Keratinocyte (primary cell): Measurements from ENCODE around the gene HSP90AB1. TPM values are rescaled to one million over a fixed set of nuclear protein-coding genes. Genes with fewer than 3 reads are reported as not detected.

ENCODE experiments used
- DNase-seq: peaks from one replicate; pipeline ENCODE4 v3.0.0-alpha.2; 2011; ENCODE audit warnings: low read depth, missing footprints, low spot score
- FAIRE-seq: peaks from 2 replicates; lab custom pipeline; 2011; peaks lifted over from hg19 to GRCh38; lab: Jason Lieb, UNC
- H2AFZ ChIP-seq: 2 replicates; pipeline ENCODE4 v1.6.0; 2012; ENCODE audit warnings: low read length, control low read depth, inconsistent platforms; ENCODE audit not compliant: control insufficient read depth
- H3K27ac ChIP-seq: 2 replicates; pipeline ENCODE4 v1.5.1; 2011; ENCODE audit warnings: low read length; ENCODE audit not compliant: control insufficient read depth, insufficient read depth
- H3K27me3 ChIP-seq: 3 replicates; pipeline ENCODE4 v1.6.0; 2011; ENCODE audit warnings: low read length; ENCODE audit not compliant: control insufficient read depth, insufficient read depth; ENCODE audit errors: extremely low read depth
- H3K36me3 ChIP-seq, 2 experiments: 2 replicates in 1 of 2; 3 replicates in 1 of 2; pipeline ENCODE4 v1.5.1; 2011; ENCODE audit warnings: low read length in 2 of 2, mild to moderate bottlenecking in 1 of 2; ENCODE audit not compliant: control insufficient read depth in 2 of 2, insufficient read depth in 2 of 2; ENCODE audit errors: extremely low read depth in 1 of 2
- H3K4me1 ChIP-seq: 3 replicates; pipeline ENCODE4 v1.5.1; 2011; ENCODE audit warnings: low read length; ENCODE audit not compliant: control insufficient read depth, insufficient read depth; ENCODE audit errors: extremely low read depth
- H3K4me2 ChIP-seq: 3 replicates; pipeline ENCODE4 v1.6.0; 2011; ENCODE audit warnings: low read depth, low read length; ENCODE audit not compliant: control insufficient read depth, insufficient read depth; ENCODE audit errors: extremely low read depth
- H3K4me3 ChIP-seq, 3 experiments: fragments of 200-600 bp in 1 of 3; sonication (generic) in 1 of 3; 2 replicates in 2 of 3; 3 replicates in 1 of 3; pipeline ENCODE4 v1.5.1; 2011 to 2016; ENCODE audit warnings: low read length in 3 of 3, mild to moderate bottlenecking in 3 of 3, control low read depth in 2 of 3, inconsistent platforms in 1 of 3, low read depth in 1 of 3, mixed read lengths in 1 of 3, mixed run types in 1 of 3, moderate library complexity in 1 of 3; ENCODE audit not compliant: control insufficient read depth in 2 of 3, insufficient read depth in 2 of 3; ENCODE audit errors: extremely low read depth in 1 of 3
- H3K79me2 ChIP-seq: 2 replicates; pipeline ENCODE4 v1.6.0; 2012; ENCODE audit warnings: low read length; ENCODE audit not compliant: control insufficient read depth, insufficient read depth
- H3K9ac ChIP-seq: 3 replicates; pipeline ENCODE4 v1.6.0; 2011; ENCODE audit warnings: low read length; ENCODE audit not compliant: control insufficient read depth, insufficient read depth; ENCODE audit errors: extremely low read depth
- H3K9me1 ChIP-seq: 3 replicates; pipeline ENCODE4 v1.6.0; 2011; ENCODE audit warnings: low read length; ENCODE audit not compliant: control insufficient read depth, insufficient read depth; ENCODE audit errors: extremely low read depth
- H3K9me3 ChIP-seq: 2 replicates; pipeline ENCODE4 v1.5.1; 2012; ENCODE audit warnings: low read depth, low read length; ENCODE audit not compliant: control insufficient read depth
- H4K20me1 ChIP-seq: 3 replicates; pipeline ENCODE4 v1.6.0; 2011; ENCODE audit warnings: low read length; ENCODE audit not compliant: control insufficient read depth, insufficient read depth; ENCODE audit errors: extremely low read depth
- EZH2 ChIP-seq: IDR thresholded peaks from one replicate; pipeline ENCODE4 v1.6.1; 2012; ENCODE audit warnings: inconsistent platforms, mild to moderate bottlenecking, low read length, moderate library complexity
- dilution Hi-C: fragments of 300-500 bp; cut with MboI; formaldehyde crosslinking; loops from one replicate; pipeline ENCODE4 v1.7.0; 2020; ENCODE audit warnings: low sequenced_read_pairs; ENCODE audit not compliant: extremely low pct_ligation_motif_present
- polyA plus RNA-seq, 5 experiments: library from polyadenylated mRNA; depleted of rRNA in 3 of 5; stranded (reverse) in 3 of 5; stranded (forward) in 1 of 5; unstranded in 1 of 5; fragments of >200 nt; gene quantifications; 1 replicate in 1 of 5; 2 replicates in 3 of 5; 3 replicates in 1 of 5; pipeline versions ENCODE4 v1.2.1 to v1.2.3, GENCODE V29; 2011 to 2012; ENCODE audit warnings: missing spikeins in 2 of 5, low read depth in 1 of 5, low replicate concordance in 1 of 5
- TF ChIP-seq, protein P1 (sequence below), 3 experiments: IDR thresholded peaks in 1 of 3; conservative IDR thresholded peaks in 1 of 3; optimal IDR thresholded peaks in 1 of 3; 2 replicates in 2 of 3; 3 replicates in 1 of 3; pipeline versions ENCODE3 to v1.5.1; 2011; ENCODE audit warnings: low read length in 3 of 3, mild to moderate bottlenecking in 3 of 3, moderate library complexity in 2 of 3, control low read depth in 1 of 3, inconsistent platforms in 1 of 3; ENCODE audit not compliant: insufficient read depth in 2 of 3; ENCODE audit errors: extremely low read depth in 1 of 3

HSP90AB1 gene
- polyA plus RNA-seq, 1 donor (not counting 4 experiments of a cell fraction or from before 2014, with no cell fraction given): 1,089 TPM

DNA sequence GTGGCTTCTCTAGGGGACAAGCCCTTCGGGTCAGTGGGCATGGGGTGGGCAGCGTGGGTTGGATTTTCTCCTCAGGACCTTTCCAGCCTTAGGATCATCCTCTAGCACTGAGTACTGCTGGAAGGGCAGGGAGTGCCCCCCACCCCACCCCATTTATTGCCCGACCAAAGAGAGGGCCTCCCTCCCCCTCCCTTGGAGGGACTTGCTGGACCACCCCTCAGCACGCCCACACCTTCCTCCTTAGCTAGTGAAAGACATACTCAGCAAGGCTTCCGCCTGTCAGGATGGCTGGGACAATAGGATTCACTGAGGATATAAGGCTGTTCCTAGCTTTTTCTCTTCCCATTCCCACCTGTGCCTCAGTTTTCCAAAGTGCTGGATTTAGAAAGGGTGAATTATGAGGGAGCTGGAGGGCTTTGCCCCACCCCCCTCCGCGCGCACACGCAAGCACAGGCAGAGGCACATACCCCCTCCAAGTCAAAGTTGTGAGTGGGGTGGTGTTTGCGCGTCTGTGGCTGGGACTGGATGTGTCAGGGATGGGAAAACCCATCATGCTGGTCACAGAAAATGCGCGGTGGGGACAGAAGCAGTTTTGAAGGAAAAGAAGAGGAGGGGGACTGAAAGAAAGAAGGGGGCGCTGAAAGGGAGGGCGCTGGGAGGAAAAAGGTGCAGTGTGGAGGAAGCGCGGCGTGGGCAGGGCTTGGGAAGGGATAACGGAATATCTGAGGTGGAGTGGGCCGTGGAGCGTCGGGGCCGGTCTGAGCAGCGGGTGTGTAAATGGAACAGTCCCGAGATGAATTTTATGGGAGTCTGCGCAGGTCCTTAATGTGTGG lies 24.2 kb upstream of the HSP90AB1 start:
- H3K9ac ChIP-seq: no peak overlapping the region
- no peaks in the 10 kb centered on the region for H3K9me3 ChIP-seq
- H3K4me2 ChIP-seq: peak overlapping the region; percentile 76
- peaks cover 0 to 7% of the 10 kb centered on the region in 2 experiments for H3K36me3 ChIP-seq
- FAIRE-seq (no peak), DNase-seq (no peak)
- H3K27ac ChIP-seq: no peak overlapping the region
- no peaks in the 10 kb centered on the region for H3K9me1 ChIP-seq
- H3K4me3 ChIP-seq: peak overlapping the region; percentile 38 to 82 (median 60)
- H3K4me1 ChIP-seq: peaks cover 47% of the 10 kb centered on the region
- dilution Hi-C loops: no loop called here
- peak overlapping the region; percentile 88 for H2AFZ ChIP-seq
- H4K20me1 ChIP-seq: no peaks in the 10 kb centered on the region
- TF ChIP-seq, protein P1, sequence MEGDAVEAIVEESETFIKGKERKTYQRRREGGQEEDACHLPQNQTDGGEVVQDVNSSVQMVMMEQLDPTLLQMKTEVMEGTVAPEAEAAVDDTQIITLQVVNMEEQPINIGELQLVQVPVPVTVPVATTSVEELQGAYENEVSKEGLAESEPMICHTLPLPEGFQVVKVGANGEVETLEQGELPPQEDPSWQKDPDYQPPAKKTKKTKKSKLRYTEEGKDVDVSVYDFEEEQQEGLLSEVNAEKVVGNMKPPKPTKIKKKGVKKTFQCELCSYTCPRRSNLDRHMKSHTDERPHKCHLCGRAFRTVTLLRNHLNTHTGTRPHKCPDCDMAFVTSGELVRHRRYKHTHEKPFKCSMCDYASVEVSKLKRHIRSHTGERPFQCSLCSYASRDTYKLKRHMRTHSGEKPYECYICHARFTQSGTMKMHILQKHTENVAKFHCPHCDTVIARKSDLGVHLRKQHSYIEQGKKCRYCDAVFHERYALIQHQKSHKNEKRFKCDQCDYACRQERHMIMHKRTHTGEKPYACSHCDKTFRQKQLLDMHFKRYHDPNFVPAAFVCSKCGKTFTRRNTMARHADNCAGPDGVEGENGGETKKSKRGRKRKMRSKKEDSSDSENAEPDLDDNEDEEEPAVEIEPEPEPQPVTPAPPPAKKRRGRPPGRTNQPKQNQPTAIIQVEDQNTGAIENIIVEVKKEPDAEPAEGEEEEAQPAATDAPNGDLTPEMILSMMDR (optimal IDR thresholded peaks at IDR 0.05 in 1 of 3, IDR thresholded peaks at IDR 0.05 in 1 of 3, conservative IDR thresholded peaks at IDR 0.05 in 1 of 3; ENCODE audit: extremely low read depth in 1 of 3, insufficient read depth in 2 of 3, low read length in 3 of 3): no peak
- no peaks in the 10 kb centered on the region for H3K27me3 ChIP-seq
- peaks cover 22% of the 10 kb centered on the region for H3K79me2 ChIP-seq

DNA sequence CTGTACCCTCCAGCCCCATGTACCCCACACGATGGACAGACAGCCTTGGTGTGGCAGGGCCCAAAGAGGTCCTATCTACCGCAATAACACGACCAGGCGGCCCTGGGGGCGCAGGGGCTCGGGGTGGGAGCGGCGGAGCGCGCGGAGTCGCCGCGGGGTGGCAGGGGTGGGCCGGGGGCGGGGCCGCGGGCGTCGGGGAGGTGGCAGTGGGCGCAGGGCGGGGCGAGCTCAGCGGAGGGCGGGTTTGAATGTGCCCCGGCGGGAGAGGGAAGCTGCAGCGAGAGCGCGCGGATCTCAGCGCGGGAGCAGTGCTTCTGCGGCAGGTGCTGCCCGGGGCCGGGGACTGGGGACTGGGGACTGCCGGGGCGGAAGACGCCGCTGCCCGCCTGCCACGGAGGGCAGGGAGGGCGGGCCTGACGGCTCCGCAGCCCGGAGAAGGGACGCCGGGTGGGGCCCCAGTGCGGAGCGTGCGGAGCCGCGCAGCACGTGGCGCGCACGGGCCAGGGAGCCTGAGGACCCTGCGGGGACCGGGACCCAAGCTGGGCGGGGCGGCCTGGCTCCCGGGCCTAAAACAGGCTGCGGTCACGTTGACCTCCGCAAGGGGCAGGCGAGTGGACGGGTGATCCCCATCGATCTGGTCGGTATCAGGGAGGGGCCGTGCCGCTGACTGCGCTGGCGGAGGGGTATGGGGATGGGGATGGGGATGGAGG lies 23.4 kb upstream of the HSP90AB1 start, which contains the start of gene SLC29A1:
Gene SLC29A1, plus strand, starts transcription at position 277 of the 710 bp plus-strand sequence. CDS start 3,719 bp downstream, outside the sequence.
- no peaks in the 10 kb centered on the region for H4K20me1 ChIP-seq
- H3K9me3 ChIP-seq: no peaks in the 10 kb centered on the region
- peak within 1 kb of the TSS; percentile 89 for H3K4me2 ChIP-seq
- H3K9ac ChIP-seq: peak within 1 kb of the TSS; percentile 58
- H3K27ac ChIP-seq: peak within 1 kb of the TSS; percentile 13
- FAIRE-seq (no peak), DNase-seq (no peak)
- dilution Hi-C loops: no loop called here
- peaks cover 4 to 7% of the 10 kb centered on the region in 2 experiments for H3K36me3 ChIP-seq
- no peaks in the 10 kb centered on the region for H3K9me1 ChIP-seq
- H3K27me3 ChIP-seq: no peaks in the 10 kb centered on the region
- H3K4me3 ChIP-seq: peak within 1 kb of the TSS; percentile 60 to 88 (median 82)
- peaks cover 22% of the 10 kb centered on the region for H3K79me2 ChIP-seq
- peak within 1 kb of the TSS; percentile 88 for H2AFZ ChIP-seq
- peaks cover 46% of the 10 kb centered on the region for H3K4me1 ChIP-seq
- TF ChIP-seq, protein P1 (optimal IDR thresholded peaks at IDR 0.05 in 1 of 3, IDR thresholded peaks at IDR 0.05 in 1 of 3, conservative IDR thresholded peaks at IDR 0.05 in 1 of 3; ENCODE audit: extremely low read depth in 1 of 3, insufficient read depth in 2 of 3, low read length in 3 of 3): no peak
- no peak for TF ChIP-seq EZH2
